ENCODE results near the gene BIRC2.
"Not testable (repeated sequence)": the region's sequence is repeated elsewhere in the genome, so short reads cannot be mapped to it uniquely, and the experiment has no call there.

The BIRC2 gene

GRCh38 chr11:102323542-102324251 is 23.3 kb upstream of the BIRC2 start:
- no peak for DNase-seq (ENCODE audit: low read depth)

GRCh38 chr11:102325088-102325487 is 21.9 kb upstream of the BIRC2 start:
- no peak for DNase-seq (ENCODE audit: low read depth)

- no peak for DNase-seq (ENCODE audit: low read depth)
Measured at GRCh38 chr11:102328748-102329147, 18.3 kb upstream of the BIRC2 start.

GRCh38 chr11:102330231-102330630 is 16.8 kb upstream of the BIRC2 start:
- DNase-seq (ENCODE audit: low read depth): no peak

- no peak for DNase-seq (ENCODE audit: low read depth)
Measured at GRCh38 chr11:102331341-102331740, 15.7 kb upstream of the BIRC2 start.

GRCh38 chr11:102332611-102332994 is 14.4 kb upstream of the BIRC2 start:
- no peak for DNase-seq (ENCODE audit: low read depth)

GRCh38 chr11:102338479-102339010 is 8.5 kb upstream of the BIRC2 start:
- DNase-seq (ENCODE audit: low read depth): no peak

GRCh38 chr11:102341311-102341710 is 5.7 kb upstream of the BIRC2 start:
- not testable (repeated sequence) for DNase-seq (ENCODE audit: low read depth)

- peak; percentile 78 for DNase-seq (ENCODE audit: low read depth)
Measured at GRCh38 chr11:102341844-102342318, 5.1 kb upstream of the BIRC2 start.

- DNase-seq (ENCODE audit: low read depth): no peak
Measured at GRCh38 chr11:102343809-102344208, 3.2 kb upstream of the BIRC2 start.

GRCh38 chr11:102345904-102346303 is 1.1 kb upstream of the BIRC2 start:
- no peak for DNase-seq (ENCODE audit: low read depth)

- DNase-seq (ENCODE audit: low read depth): no peak
Measured at GRCh38 chr11:102346456-102346747, 612 bp upstream of the BIRC2 start.

- DNase-seq (ENCODE audit: low read depth): no peak
Measured at GRCh38 chr11:102347462-102348370, 702 bp downstream of the BIRC2 start.

GRCh38 chr11:102357116-102357515 is 10.1 kb downstream of the BIRC2 start:
- DNase-seq (ENCODE audit: low read depth): no peak

- DNase-seq (ENCODE audit: low read depth): no peak
Measured at GRCh38 chr11:102359372-102359771, 12.4 kb downstream of the BIRC2 start.

- DNase-seq (ENCODE audit: low read depth): no peak
Measured at GRCh38 chr11:102360681-102361080, 13.7 kb downstream of the BIRC2 start.

- no peak for DNase-seq (ENCODE audit: low read depth)
Measured at GRCh38 chr11:102361086-102362031, 14.3 kb downstream of the BIRC2 start.

- no peak for DNase-seq (ENCODE audit: low read depth)
Measured at GRCh38 chr11:102364991-102365390, 18.0 kb downstream of the BIRC2 start.

GRCh38 chr11:102367364-102367763 is 20.4 kb downstream of the BIRC2 start:
- no peak for DNase-seq (ENCODE audit: low read depth)

- no peak for DNase-seq (ENCODE audit: low read depth)
Measured at GRCh38 chr11:102368472-102368871, 21.5 kb downstream of the BIRC2 start.

GRCh38 chr11:102374633-102375424 is 27.8 kb downstream of the BIRC2 start:
- DNase-seq (ENCODE audit: low read depth): not testable (repeated sequence)
